GM18499 (cell line): ENCODE data around the gene TPX2.
A peak's percentile ranks its signal among the peaks of the same experiment; 100 is the strongest.

Experiments
- ATAC-seq: cut with Tn5 transposase; IDR thresholded peaks from one replicate; pipeline ENCODE4 v1.9.1; 2021; ENCODE audit warnings: moderate number of reproducible peaks; ENCODE audit not compliant: insufficient read depth, unreplicated experiment

Gene TPX2

DNA sequence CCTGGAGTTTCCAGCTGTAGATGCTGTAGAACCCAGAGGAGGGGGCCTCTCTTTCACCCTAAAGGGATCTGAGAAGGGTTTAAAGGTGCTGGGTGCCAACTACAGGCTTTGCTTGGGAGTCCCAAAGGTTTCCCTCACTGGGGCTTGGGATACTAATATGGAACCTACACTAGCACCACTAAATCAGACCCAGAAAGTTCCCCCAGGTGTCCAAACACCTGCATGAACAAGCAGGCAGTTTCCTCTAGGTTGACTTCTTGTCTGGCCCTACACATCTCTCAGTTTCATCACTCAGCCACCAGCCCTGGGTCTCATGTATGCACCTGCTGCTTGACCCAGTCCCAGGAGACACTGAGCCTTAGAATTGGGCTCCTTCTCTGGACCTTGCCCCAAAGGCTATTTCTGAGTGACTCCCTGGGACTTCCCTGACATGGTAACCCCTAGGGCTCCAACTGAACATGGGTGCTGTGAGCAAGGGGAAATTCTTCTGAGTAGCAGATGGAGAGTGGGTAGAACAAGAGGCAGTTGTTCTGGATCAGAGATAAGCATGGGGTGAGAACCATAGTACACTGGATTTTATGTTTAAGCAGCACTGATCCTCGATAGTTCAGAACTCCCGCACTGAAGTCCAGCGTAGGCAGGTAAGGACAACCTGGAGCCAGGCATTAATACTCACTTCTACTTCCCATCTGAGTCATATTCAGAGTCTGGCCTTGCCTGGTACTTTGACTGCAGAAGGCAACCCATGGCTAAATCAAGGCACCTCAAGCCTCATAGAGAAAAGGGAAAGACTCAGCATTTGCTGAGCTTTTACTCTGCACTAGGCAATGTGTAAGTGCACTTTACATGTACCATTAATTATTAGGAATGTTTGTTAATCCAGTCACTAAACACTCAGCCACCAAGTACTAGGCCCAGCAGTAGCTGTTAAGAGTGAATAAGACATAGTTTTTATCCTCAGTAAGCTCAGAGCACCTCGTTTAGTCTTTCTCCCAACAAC, 33.2 kb upstream of the TPX2 start:
- ATAC-seq = peak; percentile 67

- no peak for ATAC-seq
Measured at GRCh38 chr20:31706607-31707257, 32.4 kb upstream of the TPX2 start.

DNA sequence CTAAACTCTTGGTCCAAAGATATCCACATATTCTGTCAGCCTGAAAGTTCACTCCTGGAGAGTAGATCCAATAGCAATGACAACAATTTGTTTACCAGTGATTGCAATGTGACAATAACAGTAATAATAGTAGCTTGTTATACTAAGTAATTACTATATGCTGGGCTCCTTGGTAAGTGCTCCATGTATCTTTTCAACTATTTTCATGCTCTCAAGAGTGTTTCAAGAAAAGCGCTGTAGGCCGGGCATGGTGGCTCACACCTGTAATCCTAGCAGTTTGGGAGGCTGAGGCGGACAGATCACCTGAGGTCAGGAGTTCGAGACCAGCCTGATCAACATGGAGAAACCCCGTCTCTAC, 31.9 kb upstream of the TPX2 start:
- no peak for ATAC-seq

GRCh38 chr20:31707994-31708735, 30.9 kb upstream of the TPX2 start:
- no peak for ATAC-seq

- ATAC-seq = no peak
Measured at GRCh38 chr20:31708736-31709534, 30.2 kb upstream of the TPX2 start.

GRCh38 chr20:31709939-31710338, 29.2 kb upstream of the TPX2 start:
- ATAC-seq = no peak

DNA sequence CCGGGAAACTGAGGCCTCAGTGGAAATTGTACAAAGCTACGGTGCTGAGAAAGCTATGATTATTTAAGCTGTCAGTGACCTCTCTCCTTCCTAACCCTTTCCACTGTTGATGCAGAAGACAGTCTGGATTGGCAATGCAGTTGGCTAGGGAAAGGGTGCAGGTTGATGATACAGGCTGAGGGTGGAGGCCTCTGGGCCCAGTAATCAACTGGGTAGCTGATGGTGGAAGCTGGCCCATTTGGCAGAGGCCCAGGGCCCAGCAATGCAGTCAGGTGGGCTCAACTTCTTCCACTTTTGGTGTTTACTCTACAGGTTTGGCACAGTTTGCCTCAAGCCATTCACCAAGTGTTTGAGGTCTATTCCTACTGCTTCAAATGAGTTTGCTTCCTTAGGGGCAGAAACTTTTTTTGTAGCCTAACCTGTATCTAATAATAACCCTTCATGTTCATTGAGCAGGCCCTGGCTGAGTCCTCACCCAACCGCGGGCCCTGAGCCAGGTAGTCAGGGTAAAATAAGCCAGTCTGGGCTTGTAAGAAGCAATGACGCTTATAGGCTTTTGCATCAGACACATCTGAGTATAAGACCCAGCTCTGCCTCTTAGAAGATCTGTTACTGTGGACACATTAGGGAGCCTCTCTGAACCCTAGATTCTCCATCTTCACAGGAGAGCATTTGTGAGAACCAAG, 28.5 kb upstream of the TPX2 start:
- ATAC-seq = no peak

GRCh38 chr20:31711179-31712111, 27.6 kb upstream of the TPX2 start:
- ATAC-seq = no peak

DNA sequence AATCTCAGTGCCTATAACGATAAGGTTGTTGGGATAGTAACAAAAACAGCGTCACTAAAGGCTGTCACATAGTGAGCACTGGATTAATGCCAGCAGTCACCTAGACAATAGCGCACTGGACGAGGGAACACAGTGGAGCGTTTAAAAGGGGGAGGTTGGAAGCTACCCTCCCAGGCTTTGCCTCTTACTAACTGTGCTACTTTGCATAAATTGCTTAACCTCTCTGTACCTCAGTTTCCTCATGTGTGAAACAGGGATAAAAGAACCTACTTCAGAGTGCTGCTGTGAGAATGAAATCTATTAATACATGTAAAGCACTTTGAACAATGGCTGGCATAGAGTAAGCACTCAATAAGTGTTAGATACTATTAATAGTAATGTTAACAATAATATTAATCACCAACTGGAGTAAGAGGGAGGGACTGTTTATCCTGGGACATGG, 27.0 kb upstream of the TPX2 start:
- no peak for ATAC-seq

GRCh38 chr20:31712564-31713311, 26.4 kb upstream of the TPX2 start:
- ATAC-seq = no peak

GRCh38 chr20:31713312-31714273, 25.5 kb upstream of the TPX2 start:
- ATAC-seq = no peak

GRCh38 chr20:31715766-31716165, 23.3 kb upstream of the TPX2 start:
- ATAC-seq = no peak

DNA sequence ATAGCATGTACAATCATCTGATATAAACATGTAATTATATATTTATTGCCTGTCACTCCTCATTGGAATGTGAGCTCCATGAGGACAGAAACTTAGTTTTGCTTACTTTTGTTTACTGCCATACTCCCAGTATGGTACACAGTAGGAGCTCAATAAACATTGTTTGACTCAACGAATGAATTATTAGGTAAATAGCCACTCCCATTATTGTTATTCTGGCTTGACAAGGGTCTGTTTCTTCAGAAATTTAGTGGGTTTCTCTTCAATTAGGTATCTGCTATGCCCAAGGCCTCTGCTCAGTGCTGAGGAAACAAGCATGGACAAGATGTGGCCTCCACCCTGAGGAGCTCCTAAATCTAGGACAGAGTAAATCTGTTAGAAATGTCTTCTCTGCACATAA, 22.7 kb upstream of the TPX2 start:
- ATAC-seq = no peak

DNA sequence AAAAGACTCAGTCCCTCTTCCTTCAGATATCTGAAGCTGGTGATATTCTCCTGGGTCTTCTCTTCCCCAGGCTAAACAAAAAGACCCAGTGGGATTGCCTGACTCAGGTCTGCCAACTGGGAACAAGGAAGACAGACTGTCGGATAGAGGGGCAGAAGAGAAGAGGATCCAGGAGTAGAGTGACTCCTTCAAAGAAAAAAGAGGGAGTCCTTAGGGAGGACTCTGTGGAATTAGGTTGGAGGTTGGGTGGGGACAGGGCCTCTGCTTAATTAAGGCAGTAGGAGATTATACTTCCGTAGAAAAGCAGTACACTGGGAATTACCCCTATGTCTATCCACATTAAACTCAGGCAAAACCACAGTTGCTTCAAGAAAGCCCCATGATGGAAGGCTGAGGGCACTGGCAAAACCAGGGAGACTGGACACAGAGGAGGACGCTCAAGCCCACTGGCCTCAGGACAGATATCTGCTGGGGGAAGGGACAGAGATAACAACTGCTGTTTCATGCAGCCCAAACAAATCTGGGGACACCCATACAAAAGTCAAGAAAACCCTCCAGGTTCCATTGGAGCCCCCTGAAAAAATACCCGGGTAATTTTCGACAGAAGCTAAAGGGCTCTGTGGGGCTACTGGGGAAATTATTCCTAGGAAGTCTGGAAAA, 22.1 kb upstream of the TPX2 start:
- ATAC-seq = no peak

DNA sequence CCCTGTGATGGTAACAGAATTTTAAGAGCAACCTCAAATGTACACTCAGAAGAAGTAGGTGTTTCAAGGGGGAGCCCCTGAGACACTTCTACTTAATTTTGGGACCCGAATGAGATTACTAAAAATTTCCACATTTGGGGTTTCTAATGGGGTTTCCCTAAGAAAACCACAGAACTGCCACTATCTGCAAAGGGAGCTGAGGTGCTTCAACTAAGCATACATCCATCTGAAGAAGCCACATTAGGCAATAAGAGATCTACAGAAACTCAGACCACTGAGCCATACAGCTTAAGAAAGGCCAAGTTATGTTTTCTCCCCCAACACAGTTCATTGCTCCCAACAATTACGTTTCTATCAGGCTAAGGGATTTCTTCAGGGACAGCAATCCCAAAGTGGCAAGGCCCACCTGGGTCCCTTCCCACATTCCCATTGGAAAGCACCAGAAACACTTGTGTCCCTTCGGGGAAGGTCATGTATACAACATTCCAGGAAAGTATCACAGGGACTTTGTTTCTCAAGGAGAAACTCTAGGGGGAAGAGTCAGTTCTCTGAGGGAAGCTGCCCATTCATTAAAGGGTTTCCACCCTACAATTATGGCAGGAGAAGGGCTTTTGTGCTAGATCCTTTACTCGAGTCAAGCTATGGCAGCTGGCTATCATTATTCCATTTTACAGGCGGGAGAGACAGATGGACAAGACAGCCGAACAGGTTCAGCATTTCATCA, 21.4 kb upstream of the TPX2 start:
- peak; percentile 38 for ATAC-seq
